Fibroblast of the aortic adventitia (primary cell): ENCODE results near the gene ZMYND8. TPM values are rescaled to one million over a fixed set of nuclear protein-coding genes. Genes with fewer than 3 reads are reported as not detected.

Source experiments
- DNase-seq: peaks from one replicate; pipeline ENCODE4 v3.0.0-alpha.2; 2010; ENCODE audit warnings: low read depth
- H3K4me3 ChIP-seq: 2 replicates; pipeline ENCODE4 v1.5.1; 2011; ENCODE audit warnings: low read depth, mild to moderate bottlenecking, control low read depth, low read length, moderate library complexity
- CTCF ChIP-seq: IDR thresholded peaks from 2 replicates; pipeline ENCODE4 v1.5.1; 2011; ENCODE audit warnings: mild to moderate bottlenecking, low read length, control low read depth, inconsistent platforms; ENCODE audit not compliant: insufficient read depth
- total RNA-seq: library from RNA; depleted of rRNA; stranded (reverse); fragments of >200 nt; gene quantifications from 2 replicates; pipeline ENCODE4 v1.2.3, GENCODE V29; 2012; ENCODE audit warnings: low replicate concordance

The ZMYND8 gene
- total RNA-seq, 1 donor: 24.0 TPM

GRCh38 chr20:47317127-47317895 lies 39.2 kb downstream of the ZMYND8 start:
- peak overlapping the region; percentile 6 for H3K4me3 ChIP-seq
- peak; percentile 91 for DNase-seq
- no peak for TF ChIP-seq CTCF

- no peak for TF ChIP-seq CTCF
Measured at GRCh38 chr20:47316776-47317126, 39.7 kb downstream of the ZMYND8 start.

GRCh38 chr20:47315339-47316056 lies 41.0 kb downstream of the ZMYND8 start:
- peak; percentile 91 for DNase-seq
- no peak overlapping the region for H3K4me3 ChIP-seq
- no peak for TF ChIP-seq CTCF

More at GRCh38 chr20:47316776-47317126, 39.7 kb downstream of the ZMYND8 start:
- no peak for DNase-seq
- no peak overlapping the region for H3K4me3 ChIP-seq

- TF ChIP-seq CTCF: no peak
- no peak overlapping the region for H3K4me3 ChIP-seq
- no peak for DNase-seq
Measured at GRCh38 chr20:47314647-47315338, 41.7 kb downstream of the ZMYND8 start.

- DNase-seq: no peak
- H3K4me3 ChIP-seq: no peak overlapping the region
- no peak for TF ChIP-seq CTCF
Measured at GRCh38 chr20:47311967-47312681, 44.4 kb downstream of the ZMYND8 start.

- H3K4me3 ChIP-seq: no peak overlapping the region
- no peak for DNase-seq
- no peak for TF ChIP-seq CTCF
Measured at GRCh38 chr20:47311211-47311610, 45.3 kb downstream of the ZMYND8 start.
